K562 (cell line): ENCODE measurements around the gene PBX2. TPM values are rescaled to one million over a fixed set of nuclear protein-coding genes. Genes with fewer than 3 reads are reported as not detected.

ENCODE experiments used
- ATAC-seq: fragments of 200-7000 bp; cut with Tn5 transposase; 3 replicates; pipeline ENCODE4 v1.9.1; 2020; ENCODE audit warnings: moderate library complexity
- BruUV-seq: library from RNA; stranded (reverse); fragments of 400-500 nt; replicated peaks from 2 replicates; lab custom pipeline; 2021; lab: Mats Ljungman, UMichigan
- CTCF ChIA-PET: fragments of 300-600 bp; formaldehyde crosslinking; extraction: SDS; loops from one replicate; lab custom pipeline; 2021; ENCODE audit warnings: low intra/inter-chr PET ratio; lab: Yijun Ruan, JAX
- POLR2A ChIA-PET: fragments of 300-600, 350-650 bp; sonication (Branson Sonifier 250); formaldehyde crosslinking; extraction: SDS; loops from one replicate; lab custom pipeline; 2021; ENCODE audit warnings: antibody characterized with exemption, inconsistent platforms; lab: Yijun Ruan, JAX
- DNase-seq, 4 experiments: peaks; one replicate each; pipeline versions ENCODE4 v3.0.0 to v3.0.0-alpha.2; 2011 to 2018; ENCODE audit warnings: low spot score in 3 of 4, mixed read lengths in 3 of 4; ENCODE audit errors: extremely low read depth in 1 of 4
- FAIRE-seq: peaks from 2 replicates; lab custom pipeline; 2011; peaks lifted over from hg19 to GRCh38; lab: Jason Lieb, UNC
- H2AFZ ChIP-seq: 2 replicates; pipeline ENCODE4 v1.6.0; 2011; ENCODE audit warnings: low read depth, low read length, control low read depth, inconsistent platforms
- H3K27ac ChIP-seq: fragments of 200-600 bp; 3 replicates; pipeline ENCODE4 v1.8.0; 2011; ENCODE audit warnings: low read depth, mild to moderate bottlenecking, control low read depth, inconsistent platforms, low read length, moderate library complexity, mixed read lengths; ENCODE audit errors: extremely low read depth
- H3K27me3 ChIP-seq, 2 experiments: fragments of 300-600 bp in 1 of 2; 2 replicates in 1 of 2; 3 replicates in 1 of 2; pipeline versions ENCODE4 v1.6.0 to v1.8.0; 2011; ENCODE audit warnings: inconsistent platforms in 2 of 2, low read length in 2 of 2, mild to moderate bottlenecking in 1 of 2, mixed read lengths in 1 of 2, moderate library complexity in 1 of 2; ENCODE audit not compliant: control insufficient read depth in 2 of 2, insufficient read depth in 2 of 2
- H3K36me3 ChIP-seq: fragments of 300-600 bp; 3 replicates; pipeline ENCODE4 v1.8.0; 2011; ENCODE audit warnings: mild to moderate bottlenecking, low read length, inconsistent platforms; ENCODE audit not compliant: control insufficient read depth, insufficient read depth
- H3K4me1 ChIP-seq, 2 experiments: fragments of 200-600 bp in 1 of 2; replicated peaks in 1 of 2; 2 replicates in 1 of 2; 3 replicates in 1 of 2; pipeline versions ENCODE4 v1.5.1 to v1.8.0; 2011; ENCODE audit warnings: inconsistent platforms in 2 of 2, low read length in 2 of 2, mild to moderate bottlenecking in 1 of 2, mixed read lengths in 1 of 2, moderate library complexity in 1 of 2; ENCODE audit not compliant: control insufficient read depth in 2 of 2, insufficient read depth in 2 of 2
- H3K4me2 ChIP-seq: 2 replicates; pipeline ENCODE4 v1.6.1; 2011; ENCODE audit warnings: low read length, control low read depth, inconsistent platforms, mixed read lengths; ENCODE audit not compliant: insufficient read depth
- H3K4me3 ChIP-seq: fragments of 200-600 bp; sonication (generic), shearing (Covaris generic); 2 replicates; pipeline ENCODE4 v1.5.1; 2016; ENCODE audit warnings: control low read depth, inconsistent platforms
- H3K79me2 ChIP-seq: fragments of 200-600 bp; 3 replicates; pipeline ENCODE4 v1.8.0; 2011; ENCODE audit warnings: low read length, inconsistent platforms; ENCODE audit not compliant: control insufficient read depth, insufficient read depth
- H3K9ac ChIP-seq, 2 experiments: 2 replicates each; pipeline versions ENCODE4 v1.6.0 to v1.6.1; 2011; ENCODE audit warnings: low read depth in 2 of 2, low read length in 2 of 2, control low read depth in 1 of 2, inconsistent platforms in 1 of 2, mild to moderate bottlenecking in 1 of 2, mixed read lengths in 1 of 2; ENCODE audit not compliant: insufficient read depth in 1 of 2
- H3K9me1 ChIP-seq: one replicate; pipeline ENCODE4 v1.6.0; 2011; ENCODE audit warnings: inconsistent platforms, mild to moderate bottlenecking, low read length, moderate library complexity; ENCODE audit not compliant: control insufficient read depth, insufficient read depth
- H3K9me3 ChIP-seq: replicated peaks from 2 replicates; pipeline ENCODE4 v1.5.1; 2011; ENCODE audit warnings: low read depth, low read length, inconsistent platforms; ENCODE audit not compliant: control insufficient read depth, insufficient read depth
- H4K20me1 ChIP-seq: replicated peaks from 2 replicates; pipeline ENCODE4 v1.6.1; 2011; ENCODE audit warnings: low read length, inconsistent platforms, mixed read lengths; ENCODE audit not compliant: control insufficient read depth, insufficient read depth
- ATF4 ChIP-seq: fragments of 450-650 bp; formaldehyde crosslinking; IDR thresholded peaks from 2 replicates; pipeline ENCODE4 v1.4.0; 2022; ENCODE audit warnings: mild to moderate bottlenecking, moderate library complexity
- BMI1 ChIP-seq: fragments of 150-350 bp; IDR thresholded peaks from 2 replicates; pipeline ENCODE4 v1.6.1; 2014; ENCODE audit warnings: low read length
- HDGF ChIP-seq: fragments of 450-650 bp; IDR thresholded peaks from 2 replicates; pipeline ENCODE4 v1.6.1; 2016
- NUFIP1 ChIP-seq: fragments of 450-650 bp; IDR thresholded peaks from 2 replicates; pipeline ENCODE4 v1.6.1; 2018; ENCODE audit not compliant: partially characterized antibody
- POLR2G ChIP-seq: fragments of 200-400 bp; formaldehyde crosslinking; IDR thresholded peaks from 2 replicates; pipeline ENCODE4 v1.6.1; 2017; ENCODE audit warnings: low read depth, mild to moderate bottlenecking, antibody characterized with exemption, low read length, moderate library complexity
- TCF3 ChIP-seq: sonication (generic); formaldehyde crosslinking; IDR thresholded peaks from 2 replicates; pipeline ENCODE4 v1.4.0; 2020; ENCODE audit warnings: mild to moderate bottlenecking, missing genetic modification reagents
- THRB ChIP-seq: fragments of 450-650 bp; formaldehyde crosslinking; conservative IDR thresholded peaks from 2 replicates; pipeline ENCODE4 v1.4.0; 2022; ENCODE audit warnings: mild to moderate bottlenecking, missing genetic modification characterization
- ZNF592 ChIP-seq: fragments of 450-650 bp; IDR thresholded peaks from 2 replicates; pipeline ENCODE4 v1.6.1; 2017; ENCODE audit warnings: antibody characterized with exemption, mild to moderate bottlenecking
- ZNF707 ChIP-seq: fragments of 250-450 bp; sonication (Bioruptor Pico); conservative IDR thresholded peaks from 2 replicates; pipeline ENCODE4 v1.8.0; 2022; ENCODE audit warnings: inconsistent platforms, mild to moderate bottlenecking, moderate library complexity
- WGBS: fragments of 100-300 bp; shearing (Covaris generic); methylation state at CpG from one replicate; pipeline ENCODE4 v1.1.6; 2016; ENCODE audit warnings: low coverage, mixed read lengths; ENCODE audit not compliant: insufficient coverage; ENCODE audit errors: missing lambda C conversion rate; 5-methylcytosine and 5-hydroxymethylcytosine counted together
- in situ Hi-C: fragments of 300-500 bp; cut with MboI; formaldehyde crosslinking; loops from 4 replicates; pipeline ENCODE4 v1.15.0; 2018; ENCODE audit warnings: inconsistent platforms, mixed read lengths
- intact Hi-C: fragments of 100-400 bp; cut with micrococcal nuclease; formaldehyde crosslinking; loops from 2 replicates; pipeline ENCODE4 v1.14.2; 2022
- polyA plus RNA-seq, 8 experiments: library from polyadenylated mRNA; depleted of rRNA in 4 of 8; stranded (reverse) in 5 of 8; unstranded in 3 of 8; fragments of >200 nt; fragmentation: Nextera tagmentation in 2 of 8; fragmentation: Illumina TruSeq in 1 of 8; extraction: Ambion mirVana in 2 of 8; extraction: Trizol in 1 of 8; gene quantifications; 2 replicates each; pipeline versions ENCODE4 v1.2.1 to v1.2.3, GENCODE V29; 2011 to 2014; ENCODE audit warnings: inconsistent platforms in 1 of 8, missing spikeins in 1 of 8
- total RNA-seq, 7 experiments: library from RNA; depleted of rRNA in 6 of 7; stranded (reverse); fragments of >200 nt in 6 of 7; fragmentation: Illumina TruSeq in 2 of 7; extraction: Trizol in 2 of 7; gene quantifications; 2 replicates each; pipeline versions ENCODE4 v1.2.1 to v1.2.3, GENCODE V29; 2011 to 2021; ENCODE audit warnings: low replicate concordance in 1 of 7
- TF ChIP-seq, protein P1 (sequence below): fragments of 450-650 bp; conservative IDR thresholded peaks from 2 replicates; pipeline ENCODE4 v1.6.1; 2016; ENCODE audit warnings: missing genetic modification characterization, low read depth, mild to moderate bottlenecking, control low read depth, missing compliant biosample characterization

The PBX2 gene
- total and polyA plus RNA-seq, 9 of the 15 experiments (the other 6 are each of a cell fraction or from before 2014, with no cell fraction given): 1.9 to 134 (median 62.5) TPM

GRCh38 chr6:32192608-32193039 is 2.6 kb upstream of the PBX2 start, which contains the start of gene GPSM3 (continued):
- TF ChIP-seq THRB (CRISPR knock-in tag) (0 out of 2 replicates have a peak, but pooled peaks have one; percentile 18), BMI1 (no peak), HDGF (no peak), ZNF707 (CRISPR knock-in tag) (no peak)

GRCh38 chr6:32191696-32192607 is 1.9 kb upstream of the PBX2 start:
- Histone ChIP-seq H3K27me3 (no peaks in the 10 kb centered on the region), H2AFZ (peak overlapping the region; percentile 57; the same call in 1 of the 2 replicates), H3K9ac (peak overlapping the region; percentile 85 to 93), H3K27ac (peak overlapping the region; percentile 93), H3K36me3 (peaks cover 21% of the 10 kb centered on the region; the same call in 2 of the 3 replicates), H3K4me1 (peaks cover 70 to 77% of the 10 kb centered on the region in 2 experiments), H4K20me1 (no peaks in the 10 kb centered on the region), H3K4me2 (peak overlapping the region; percentile 96), H3K4me3 (peak overlapping the region; percentile 79), H3K9me3 (no peaks in the 10 kb centered on the region), H3K79me2 (peaks cover 64% of the 10 kb centered on the region), H3K9me1 (no peaks in the 10 kb centered on the region)
- CTCF ChIA-PET: no interaction called here
- POLR2A ChIA-PET: interaction anchor here (0.6 to 1.9 kb wide), 9 partner anchors 9 to 630 kb away, joined by 3 to 7 read pairs (median 3); partner anchors contain the start of genes BAG6 and FKBPL
- FAIRE-seq (no peak), ATAC-seq (no peak), DNase-seq (no peak)
- BruUV-seq: no TSS peak
- intact Hi-C loops (loop anchor here (10.0 kb wide), 1 partner anchor 287 kb away; the partner anchor contains the start of gene ZBTB12), in situ Hi-C loops (no loop called here)
- WGBS: 55% methylated on average over 15 of the region's 15 CpGs
- no peak for TF ChIP-seq ATF4 (CRISPR knock-in tag)
- TF ChIP-seq POLR2G: peak; percentile 51
- no peak for TF ChIP-seq TCF3 (CRISPR knock-in tag)
- no peak for TF ChIP-seq NUFIP1
- TF ChIP-seq, protein P1, sequence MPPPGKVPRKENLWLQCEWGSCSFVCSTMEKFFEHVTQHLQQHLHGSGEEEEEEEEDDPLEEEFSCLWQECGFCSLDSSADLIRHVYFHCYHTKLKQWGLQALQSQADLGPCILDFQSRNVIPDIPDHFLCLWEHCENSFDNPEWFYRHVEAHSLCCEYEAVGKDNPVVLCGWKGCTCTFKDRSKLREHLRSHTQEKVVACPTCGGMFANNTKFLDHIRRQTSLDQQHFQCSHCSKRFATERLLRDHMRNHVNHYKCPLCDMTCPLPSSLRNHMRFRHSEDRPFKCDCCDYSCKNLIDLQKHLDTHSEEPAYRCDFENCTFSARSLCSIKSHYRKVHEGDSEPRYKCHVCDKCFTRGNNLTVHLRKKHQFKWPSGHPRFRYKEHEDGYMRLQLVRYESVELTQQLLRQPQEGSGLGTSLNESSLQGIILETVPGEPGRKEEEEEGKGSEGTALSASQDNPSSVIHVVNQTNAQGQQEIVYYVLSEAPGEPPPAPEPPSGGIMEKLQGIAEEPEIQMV (tag): 0 out of 2 replicates have a peak, but pooled peaks have one; percentile 20
- TF ChIP-seq ZNF592: 0 out of 2 replicates have a peak, but pooled peaks have one; percentile 13
